ENCODE results near the gene AKAP6. TPM values are rescaled to one million over a fixed set of nuclear protein-coding genes. Genes with fewer than 3 reads are reported as not detected.
A peak's percentile ranks its signal among the peaks of the same experiment; 100 is the strongest.

The AKAP6 gene
- total RNA-seq, 2 donors from 2014 or later: 112 to 117 TPM

DNA sequence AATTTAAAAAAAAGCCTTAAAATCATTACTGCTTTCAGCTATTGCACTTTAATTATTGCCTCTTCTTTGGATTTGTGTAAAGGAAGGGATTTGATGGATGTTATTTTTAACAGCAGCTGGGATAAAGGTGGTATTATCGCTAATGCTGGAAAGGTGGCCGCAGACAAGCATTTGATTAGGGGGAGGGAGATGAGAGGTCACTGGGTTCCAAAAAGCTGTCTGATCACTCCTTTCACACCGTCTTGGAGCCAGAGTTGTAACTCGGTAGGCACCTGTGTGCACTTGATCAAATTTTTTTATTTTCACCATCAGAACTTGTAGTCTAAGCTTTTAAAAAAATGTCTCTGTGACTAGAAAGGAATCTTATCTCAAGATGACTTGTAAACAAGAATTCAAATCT is 99.8 kb downstream of the AKAP6 start:
- H3K9me3 ChIP-seq: no peaks in the 10 kb centered on the region
- TF ChIP-seq, protein P1, sequence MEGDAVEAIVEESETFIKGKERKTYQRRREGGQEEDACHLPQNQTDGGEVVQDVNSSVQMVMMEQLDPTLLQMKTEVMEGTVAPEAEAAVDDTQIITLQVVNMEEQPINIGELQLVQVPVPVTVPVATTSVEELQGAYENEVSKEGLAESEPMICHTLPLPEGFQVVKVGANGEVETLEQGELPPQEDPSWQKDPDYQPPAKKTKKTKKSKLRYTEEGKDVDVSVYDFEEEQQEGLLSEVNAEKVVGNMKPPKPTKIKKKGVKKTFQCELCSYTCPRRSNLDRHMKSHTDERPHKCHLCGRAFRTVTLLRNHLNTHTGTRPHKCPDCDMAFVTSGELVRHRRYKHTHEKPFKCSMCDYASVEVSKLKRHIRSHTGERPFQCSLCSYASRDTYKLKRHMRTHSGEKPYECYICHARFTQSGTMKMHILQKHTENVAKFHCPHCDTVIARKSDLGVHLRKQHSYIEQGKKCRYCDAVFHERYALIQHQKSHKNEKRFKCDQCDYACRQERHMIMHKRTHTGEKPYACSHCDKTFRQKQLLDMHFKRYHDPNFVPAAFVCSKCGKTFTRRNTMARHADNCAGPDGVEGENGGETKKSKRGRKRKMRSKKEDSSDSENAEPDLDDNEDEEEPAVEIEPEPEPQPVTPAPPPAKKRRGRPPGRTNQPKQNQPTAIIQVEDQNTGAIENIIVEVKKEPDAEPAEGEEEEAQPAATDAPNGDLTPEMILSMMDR (IDR thresholded peaks at IDR 0.05): no peak
- H3K36me3 ChIP-seq: no peaks in the 10 kb centered on the region
- peaks cover 0 to 12% of the 10 kb centered on the region in 2 donors for H3K4me1 ChIP-seq
- peak overlapping the region in 1 of 2 donors; percentile 67 for H3K27ac ChIP-seq
- H3K4me3 ChIP-seq: no peak overlapping the region
- DNase-seq (ENCODE audit: low spot score): no peak
- no peaks in the 10 kb centered on the region for H3K27me3 ChIP-seq

DNA sequence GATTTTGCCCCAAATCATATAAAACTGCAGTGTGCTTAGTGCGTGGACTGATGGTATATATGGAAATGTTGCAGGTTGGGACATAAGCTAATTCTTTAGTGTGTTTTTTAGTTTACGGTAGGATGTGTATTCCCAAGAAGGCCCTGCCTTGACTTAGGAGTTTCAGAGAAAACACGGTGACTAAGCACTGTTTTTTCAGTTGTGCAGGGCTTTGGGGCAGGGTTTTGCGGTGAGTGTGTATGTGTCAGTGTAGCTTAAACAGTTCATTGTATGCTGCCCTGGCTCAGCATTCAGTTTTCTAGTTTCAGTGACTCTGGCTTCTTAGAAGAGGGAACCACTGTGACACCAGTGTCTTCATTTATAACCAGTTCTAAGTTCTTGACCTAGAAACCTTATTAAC is 101.2 kb downstream of the AKAP6 start:
- no peak overlapping the region for H3K27ac ChIP-seq
- no peak for DNase-seq (ENCODE audit: low spot score)
- H3K36me3 ChIP-seq: no peaks in the 10 kb centered on the region
- H3K9me3 ChIP-seq: no peaks in the 10 kb centered on the region
- peaks cover 0 to 12% of the 10 kb centered on the region in 2 donors for H3K4me1 ChIP-seq
- H3K4me3 ChIP-seq: no peak overlapping the region
- TF ChIP-seq, protein P1 (IDR thresholded peaks at IDR 0.05): no peak
- H3K27me3 ChIP-seq: no peaks in the 10 kb centered on the region

DNA sequence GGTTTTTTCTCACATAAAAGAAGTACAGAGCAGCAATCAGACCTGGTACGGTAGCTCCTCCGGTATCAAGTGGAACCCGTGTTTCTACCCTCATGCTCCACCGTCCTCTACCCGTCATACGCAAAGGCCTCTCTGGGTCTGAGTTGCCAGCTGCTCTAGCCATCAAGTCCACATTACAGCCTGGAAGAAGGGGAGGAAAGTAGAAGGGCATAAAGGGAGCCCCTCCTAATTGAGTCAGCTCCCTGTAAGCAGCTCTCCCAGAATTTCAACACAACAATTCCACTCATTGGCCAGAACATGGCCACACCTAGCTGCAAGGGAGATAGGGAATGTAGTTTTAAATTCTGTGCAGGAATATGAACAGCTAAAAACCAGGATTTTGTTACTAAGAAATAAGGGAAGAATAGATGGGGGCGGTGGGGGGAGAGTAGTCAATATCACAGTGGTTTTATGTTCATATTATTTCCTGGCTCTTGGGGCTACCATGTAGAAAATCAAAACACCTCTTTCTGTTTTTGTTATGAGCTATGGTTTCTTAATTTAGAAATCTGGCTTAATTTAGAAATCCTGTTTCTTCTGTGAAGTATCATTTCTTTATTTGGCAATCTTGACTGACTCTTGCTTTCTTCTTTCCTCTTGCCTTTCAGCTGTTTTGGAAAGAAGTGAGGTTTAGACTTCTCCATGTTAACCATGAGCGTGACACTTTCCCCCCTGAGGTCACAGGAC is 103.9 kb downstream of the AKAP6 start:
- TF ChIP-seq, protein P1 (IDR thresholded peaks at IDR 0.05): no peak
- DNase-seq (ENCODE audit: low spot score): no peak
- peak overlapping the region in 1 of 2 donors; percentile 11 for H3K4me3 ChIP-seq
- H3K9me3 ChIP-seq: no peaks in the 10 kb centered on the region
- peak overlapping the region; percentile 54 to 68 for H3K27ac ChIP-seq
- H3K4me1 ChIP-seq: peaks cover 0 to 11% of the 10 kb centered on the region in 2 donors
- H3K36me3 ChIP-seq: no peaks in the 10 kb centered on the region
- no peaks in the 10 kb centered on the region for H3K27me3 ChIP-seq

DNA sequence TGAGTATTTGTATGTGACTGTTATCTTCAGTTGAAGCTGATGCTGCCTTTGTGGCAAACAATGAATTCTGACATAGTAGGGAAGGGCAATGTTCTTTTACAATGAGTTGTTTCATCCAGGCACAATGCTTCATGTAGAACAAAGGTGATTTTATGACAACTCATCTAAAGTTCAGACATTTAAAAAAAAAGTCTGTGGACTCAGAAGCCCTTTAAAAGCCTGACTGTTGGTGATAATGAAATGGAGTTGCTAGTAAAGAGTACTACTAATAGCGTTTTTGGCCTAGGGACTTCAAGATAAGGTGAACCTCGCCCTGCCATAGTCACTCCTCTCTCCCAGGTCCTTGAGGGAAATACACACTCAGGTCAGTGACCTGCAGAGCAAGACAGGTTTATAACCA is 105.1 kb downstream of the AKAP6 start:
- DNase-seq (ENCODE audit: low spot score): no peak
- peak overlapping the region in 1 of 2 donors; percentile 4 for H3K27ac ChIP-seq
- no peak overlapping the region for H3K4me3 ChIP-seq
- TF ChIP-seq, protein P1 (IDR thresholded peaks at IDR 0.05): no peak
- H3K27me3 ChIP-seq: no peaks in the 10 kb centered on the region
- H3K36me3 ChIP-seq: no peaks in the 10 kb centered on the region
- H3K4me1 ChIP-seq: peaks cover 0 to 15% of the 10 kb centered on the region in 2 donors
- H3K9me3 ChIP-seq: no peaks in the 10 kb centered on the region

DNA sequence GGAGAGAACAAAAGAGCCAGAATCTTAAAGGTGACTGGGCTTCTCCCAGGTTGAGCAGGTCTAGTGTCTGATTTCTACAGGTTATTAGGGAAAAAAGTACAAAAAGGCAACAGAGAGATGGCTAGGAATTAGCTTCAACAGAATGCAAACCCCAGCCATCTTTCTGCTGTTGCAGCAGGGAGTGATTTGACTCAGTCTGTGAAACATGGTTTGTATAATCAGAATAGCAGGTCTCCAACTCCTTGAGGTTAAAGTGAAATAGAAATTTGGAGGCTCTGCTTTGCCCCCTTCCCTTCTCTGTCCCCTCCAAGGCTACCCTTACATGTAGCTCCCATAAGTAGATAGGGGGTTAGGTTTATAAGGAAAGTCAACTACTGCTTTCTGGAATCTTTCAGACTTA is 105.8 kb downstream of the AKAP6 start:
- peak overlapping the region in 1 of 2 donors; percentile 4 for H3K27ac ChIP-seq

More for the DNA sequence above, 105.8 kb downstream of the AKAP6 start:
- DNase-seq (ENCODE audit: low spot score): no peak
- no peaks in the 10 kb centered on the region for H3K36me3 ChIP-seq
- H3K27me3 ChIP-seq: no peaks in the 10 kb centered on the region
- peaks cover 0 to 17% of the 10 kb centered on the region in 2 donors for H3K4me1 ChIP-seq
- H3K9me3 ChIP-seq: no peaks in the 10 kb centered on the region
- no peak overlapping the region for H3K4me3 ChIP-seq
- TF ChIP-seq, protein P1 (IDR thresholded peaks at IDR 0.05): no peak

Data from right atrium auricular region (tissue), 2 donors.